Dendritic cell treated with granulocyte-macrophage colony-stimulating factor and Interleukin-4, amounts not matched to agents 40 ng/mL and 50 ng/mL, for 4 days (primary cell): Measurements from ENCODE around the gene TSPEAR.
"Not testable (repeated sequence)": the region's sequence is repeated elsewhere in the genome, so short reads cannot be mapped to it uniquely, and the experiment has no call there.

ENCODE experiments used
- H3K27ac Mint-ChIP-seq: one replicate; pipeline ENCODE4 v1.8.0; 2022; ENCODE audit warnings: mild to moderate bottlenecking, mixed read lengths
- H3K27me3 Mint-ChIP-seq: one replicate; pipeline ENCODE4 v1.8.0; 2022; ENCODE audit warnings: mild to moderate bottlenecking, mixed read lengths
- H3K36me3 Mint-ChIP-seq: one replicate; pipeline ENCODE4 v1.8.0; 2022; ENCODE audit warnings: low read depth, mixed read lengths
- H3K4me1 Mint-ChIP-seq: one replicate; pipeline ENCODE4 v1.8.0; 2022; ENCODE audit warnings: low read depth, mixed read lengths
- H3K4me3 Mint-ChIP-seq: one replicate; pipeline ENCODE4 v1.8.0; 2022; ENCODE audit warnings: mild to moderate bottlenecking, moderate library complexity, mixed read lengths
- H3K9me3 Mint-ChIP-seq: one replicate; pipeline ENCODE4 v1.8.0; 2022; ENCODE audit warnings: mixed read lengths
- intact Hi-C: fragments of 100-400 bp; cut with micrococcal nuclease; formaldehyde crosslinking; loops from one replicate; pipeline ENCODE4 v1.15.0; 2022

Gene TSPEAR

GRCh38 chr21:44573630-44574456 is 137.5 kb downstream of the TSPEAR start, which contains the start of gene KRTAP10-4:
KRTAP10-4 (plus strand) TSS chr21:44573729; CDS start chr21:44573759, 30 bp downstream.
- intact Hi-C loops, H3K4me1 Mint-ChIP-seq, H3K36me3 Mint-ChIP-seq, H3K27ac Mint-ChIP-seq, H3K4me3 Mint-ChIP-seq: not testable (repeated sequence)
- peaks cover 36% of the 10 kb centered on the region for H3K27me3 Mint-ChIP-seq
- H3K9me3 Mint-ChIP-seq, result peaks cover 14% of the 10 kb centered on the region

- H3K4me1 Mint-ChIP-seq, result no peaks in the 10 kb centered on the region
- peaks cover 37% of the 10 kb centered on the region for H3K27me3 Mint-ChIP-seq
- peaks cover 14% of the 10 kb centered on the region for H3K9me3 Mint-ChIP-seq
- no peak overlapping the region for H3K4me3 Mint-ChIP-seq
- H3K36me3 Mint-ChIP-seq, result no peaks in the 10 kb centered on the region
- H3K27ac Mint-ChIP-seq, result no peak overlapping the region
- intact Hi-C loops, result no loop called here
These were observed 138.3 kb downstream of the TSPEAR start for GRCh38 chr21:44572959-44573583.

DNA sequence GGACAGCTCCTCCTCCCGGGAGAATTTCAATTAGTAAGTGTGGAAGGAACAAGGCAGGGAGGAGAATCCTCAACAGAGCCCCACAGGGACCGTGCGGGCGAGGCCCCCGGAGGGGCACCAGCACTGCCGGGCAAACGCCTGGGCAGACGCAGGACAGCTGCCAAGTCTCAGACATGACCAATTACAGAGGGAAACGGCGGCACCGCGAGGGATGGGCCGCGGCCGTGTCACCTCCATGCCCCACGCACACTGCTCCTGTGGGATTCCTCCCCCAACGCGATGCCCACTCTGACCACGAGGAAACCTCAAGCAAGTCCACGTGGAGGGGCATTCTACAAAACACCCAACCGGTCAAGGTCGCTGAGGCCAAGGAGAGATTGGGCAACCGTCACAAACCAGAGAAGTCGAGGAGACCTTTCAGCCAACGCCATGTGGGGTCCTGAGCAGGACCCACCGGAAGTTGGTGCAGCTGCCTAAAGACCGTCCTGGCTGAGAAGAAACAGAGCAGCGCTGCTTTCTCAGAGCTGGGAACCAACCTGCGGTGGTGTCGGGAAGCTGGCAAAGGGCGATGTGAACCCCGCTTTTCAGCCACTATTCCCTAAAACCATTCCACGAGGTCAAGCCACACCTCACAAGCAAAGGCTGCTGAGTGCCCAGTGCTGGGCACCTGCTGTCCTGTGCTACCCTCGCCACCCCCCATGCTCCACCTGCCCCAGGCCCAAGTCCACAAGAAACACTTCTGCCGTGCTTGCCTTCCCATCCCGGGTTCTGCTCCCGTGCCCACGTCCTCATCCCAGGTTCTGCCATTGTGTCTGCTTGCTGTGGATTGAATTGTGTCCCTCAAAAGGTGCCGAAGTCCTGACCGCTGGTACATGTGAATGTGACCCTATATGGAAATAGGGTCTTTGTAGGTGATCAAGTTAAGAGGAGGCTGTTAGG is 139.3 kb downstream of the TSPEAR start:
- Mint-ChIP-seq H3K4me3 (no peak overlapping the region), H3K36me3 (no peaks in the 10 kb centered on the region), H3K27me3 (peaks cover 43% of the 10 kb centered on the region), H3K27ac (no peak overlapping the region), H3K9me3 (peaks cover 8% of the 10 kb centered on the region), H3K4me1 (no peaks in the 10 kb centered on the region)
- intact Hi-C loops, result no loop called here

- no peaks in the 10 kb centered on the region for H3K4me1 Mint-ChIP-seq
- intact Hi-C loops, result no loop called here
- peaks cover 43% of the 10 kb centered on the region for H3K27me3 Mint-ChIP-seq
- H3K9me3 Mint-ChIP-seq, result peaks cover under 1% of the 10 kb centered on the region
- H3K27ac Mint-ChIP-seq, result no peak overlapping the region
- H3K4me3 Mint-ChIP-seq, result no peak overlapping the region
- no peaks in the 10 kb centered on the region for H3K36me3 Mint-ChIP-seq
These were observed 140.1 kb downstream of the TSPEAR start for GRCh38 chr21:44571296-44571695.

DNA sequence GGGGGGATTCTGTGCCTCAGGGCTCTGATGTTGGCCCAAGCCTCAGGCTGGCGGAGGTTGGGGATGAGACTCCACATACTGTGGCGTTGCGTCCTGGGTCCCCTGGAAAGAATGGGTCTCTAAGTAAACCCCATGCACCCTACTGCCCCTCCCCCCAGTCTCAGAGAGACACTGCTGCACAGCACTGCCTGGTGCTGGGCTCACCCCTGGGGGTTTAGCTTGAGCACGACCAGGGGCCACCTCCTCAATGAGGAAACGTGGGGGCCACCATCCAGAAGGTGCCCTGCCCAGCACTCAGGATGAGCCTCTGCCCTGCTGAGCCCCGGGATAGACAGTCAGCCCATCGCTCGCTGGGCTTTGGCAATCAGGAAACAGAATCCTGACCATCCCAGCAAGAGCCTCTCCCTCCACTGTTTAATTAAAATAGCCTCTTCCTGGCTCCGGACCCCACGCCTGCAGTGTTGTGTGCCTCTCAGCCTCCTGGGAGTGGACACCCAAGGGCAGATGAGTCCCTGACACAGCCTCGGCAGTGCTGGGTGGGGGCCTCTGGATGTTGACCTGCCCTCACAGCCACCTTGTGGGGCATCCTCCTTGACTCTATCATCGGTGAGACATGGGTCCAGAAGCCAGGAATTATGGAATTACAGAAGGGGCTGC is 141.4 kb downstream of the TSPEAR start:
- H3K4me1 Mint-ChIP-seq, result peaks cover 5% of the 10 kb centered on the region
- no peak overlapping the region for H3K4me3 Mint-ChIP-seq
- peaks cover 38% of the 10 kb centered on the region for H3K27me3 Mint-ChIP-seq
- no peaks in the 10 kb centered on the region for H3K36me3 Mint-ChIP-seq
- no peak overlapping the region for H3K27ac Mint-ChIP-seq
- no peaks in the 10 kb centered on the region for H3K9me3 Mint-ChIP-seq
- intact Hi-C loops, result no loop called here

DNA sequence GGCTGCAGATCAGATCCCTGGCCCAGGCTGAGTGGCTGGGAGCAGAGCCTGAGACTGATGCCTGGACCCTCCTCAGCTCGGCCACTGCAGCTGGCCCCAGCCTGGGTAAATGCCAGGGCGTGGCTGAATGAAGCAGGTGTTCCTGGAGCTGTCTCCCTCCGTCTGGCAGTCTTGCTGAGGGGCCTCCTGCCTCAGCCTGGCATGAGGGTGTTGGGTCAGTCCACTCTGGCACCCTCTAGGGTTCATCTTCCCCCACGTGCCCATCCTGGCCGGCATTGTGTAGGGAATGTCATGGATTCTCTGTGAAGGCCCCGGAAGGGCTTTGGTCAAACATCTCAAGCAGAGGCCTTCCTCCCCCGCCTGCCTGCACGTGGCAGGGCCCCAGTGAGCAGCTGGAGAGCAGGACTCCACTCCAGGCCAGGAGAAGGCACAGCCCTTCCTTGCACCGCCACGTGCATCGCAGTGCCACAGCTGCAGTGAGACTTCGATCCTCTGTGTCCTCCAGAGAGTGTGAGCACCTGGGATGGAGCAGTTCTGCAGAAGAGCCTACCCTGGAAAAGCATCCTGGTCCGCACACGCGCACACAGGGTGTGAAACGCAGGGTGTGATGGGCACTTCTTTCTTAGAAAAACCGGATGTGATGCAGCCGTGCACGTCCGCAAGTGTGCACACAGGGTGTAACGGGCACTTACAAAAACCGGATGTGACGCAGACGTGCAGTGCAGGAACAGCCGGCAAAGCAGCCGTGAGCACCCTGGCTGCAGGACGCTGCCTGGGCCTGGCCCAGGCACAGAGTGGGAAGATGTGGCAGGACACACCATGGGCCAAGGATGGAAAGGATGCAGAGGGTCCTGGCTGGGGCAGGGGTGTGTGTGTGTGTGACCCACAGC is 142.5 kb downstream of the TSPEAR start:
- no peak overlapping the region for H3K27ac Mint-ChIP-seq
- peaks cover 27% of the 10 kb centered on the region for H3K27me3 Mint-ChIP-seq
- intact Hi-C loops, result no loop called here
- no peaks in the 10 kb centered on the region for H3K9me3 Mint-ChIP-seq
- H3K36me3 Mint-ChIP-seq, result no peaks in the 10 kb centered on the region
- H3K4me3 Mint-ChIP-seq, result no peak overlapping the region
- H3K4me1 Mint-ChIP-seq, result peaks cover 8% of the 10 kb centered on the region

GRCh38 chr21:44568261-44568660 is 143.1 kb downstream of the TSPEAR start:
- Mint-ChIP-seq H3K4me3 (no peak overlapping the region), H3K27me3 (peaks cover 21% of the 10 kb centered on the region), H3K27ac (no peak overlapping the region), H3K4me1 (peaks cover 8% of the 10 kb centered on the region), H3K36me3 (no peaks in the 10 kb centered on the region), H3K9me3 (no peaks in the 10 kb centered on the region)
- intact Hi-C loops, result no loop called here

- no peak overlapping the region for H3K27ac Mint-ChIP-seq
- peaks cover 2% of the 10 kb centered on the region for H3K9me3 Mint-ChIP-seq
- peaks cover 17% of the 10 kb centered on the region for H3K27me3 Mint-ChIP-seq
- intact Hi-C loops, result no loop called here
- no peaks in the 10 kb centered on the region for H3K36me3 Mint-ChIP-seq
- H3K4me1 Mint-ChIP-seq, result peaks cover 8% of the 10 kb centered on the region
- no peak overlapping the region for H3K4me3 Mint-ChIP-seq
These were observed 143.7 kb downstream of the TSPEAR start for GRCh38 chr21:44567481-44568171.

- Mint-ChIP-seq H3K27me3 (peaks cover 15% of the 10 kb centered on the region), H3K4me1 (peaks cover 8% of the 10 kb centered on the region), H3K9me3 (peaks cover 9% of the 10 kb centered on the region), H3K27ac (no peak overlapping the region), H3K36me3 (no peaks in the 10 kb centered on the region), H3K4me3 (no peak overlapping the region)
- intact Hi-C loops, result no loop called here
These were observed 145.0 kb downstream of the TSPEAR start for GRCh38 chr21:44566403-44566802.

DNA sequence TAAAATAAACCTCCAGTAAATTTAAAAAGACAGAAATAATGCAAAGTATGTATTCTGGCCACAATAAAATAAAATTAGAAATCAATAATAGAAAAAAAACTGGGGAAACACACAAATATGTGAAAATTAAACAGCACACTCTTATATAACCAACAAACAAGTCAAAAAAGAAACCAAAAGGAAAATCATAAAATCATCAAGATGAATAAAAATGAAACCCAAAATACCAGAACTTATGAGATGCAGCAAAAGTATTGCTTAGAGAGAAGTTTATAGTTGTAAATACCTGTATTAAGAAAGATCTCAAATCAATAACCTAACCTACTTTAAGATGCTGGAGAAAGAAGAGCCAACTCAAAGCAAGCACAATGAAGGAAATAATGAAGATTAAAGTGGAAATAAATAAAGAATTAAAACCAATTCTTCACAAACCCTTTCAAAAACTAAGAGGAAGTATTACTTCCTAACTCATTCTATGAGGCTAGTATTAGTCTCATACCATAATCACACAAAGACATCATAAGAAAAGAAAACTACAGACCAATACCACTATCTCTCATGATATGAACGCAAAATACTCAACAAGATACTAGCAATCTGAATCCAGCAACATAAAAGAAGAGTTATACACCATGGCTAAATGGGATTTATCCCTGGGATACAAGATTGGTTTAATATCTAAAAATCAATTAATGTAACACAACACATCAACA is 146.3 kb downstream of the TSPEAR start:
- peaks cover 19% of the 10 kb centered on the region for H3K9me3 Mint-ChIP-seq
- no peak overlapping the region for H3K4me3 Mint-ChIP-seq
- H3K27ac Mint-ChIP-seq, result peak overlapping the region; percentile 73
- peaks cover 20% of the 10 kb centered on the region for H3K27me3 Mint-ChIP-seq
- H3K36me3 Mint-ChIP-seq, result no peaks in the 10 kb centered on the region
- peaks cover 8% of the 10 kb centered on the region for H3K4me1 Mint-ChIP-seq
- intact Hi-C loops, result no loop called here

- Mint-ChIP-seq H3K4me3 (no peak overlapping the region), H3K27ac (no peak overlapping the region), H3K27me3 (peaks cover 21% of the 10 kb centered on the region), H3K36me3 (no peaks in the 10 kb centered on the region), H3K4me1 (peaks cover 8% of the 10 kb centered on the region), H3K9me3 (peaks cover 19% of the 10 kb centered on the region)
- intact Hi-C loops, result no loop called here
These were observed 147.3 kb downstream of the TSPEAR start for GRCh38 chr21:44564099-44564498.

- Mint-ChIP-seq H3K4me3 (no peak within 1 kb of the TSS), H3K36me3 (no peaks in the 10 kb centered on the region), H3K4me1 (no peaks in the 10 kb centered on the region), H3K27ac (no peak within 1 kb of the TSS), H3K27me3 (peaks cover 36% of the 10 kb centered on the region), H3K9me3 (peaks cover 19% of the 10 kb centered on the region)
- intact Hi-C loops, result no loop called here
These were observed 152.7 kb downstream of the TSPEAR start, which contains the start of gene KRTAP10-3 for GRCh38 chr21:44558695-44559094. KRTAP10-3 (minus strand) TSS chr21:44558795; CDS start chr21:44558715, 80 bp downstream.
